SK-N-SH (cell line): Measurements from ENCODE around the gene EGFL8. TPM values are rescaled to one million over a fixed set of nuclear protein-coding genes. Genes with fewer than 3 reads are reported as not detected.
A peak's percentile ranks its signal among the peaks of the same experiment; 100 is the strongest.

ENCODE experiments used
- CTCF ChIA-PET: fragments of 300-600, 350-600 bp; formaldehyde crosslinking; extraction: SDS; loops from one replicate; lab custom pipeline; 2021; lab: Yijun Ruan, JAX
- POLR2A ChIA-PET: fragments of 350-600 bp; sonication (Branson Sonifier 250); formaldehyde crosslinking; extraction: SDS; loops from one replicate; lab custom pipeline; 2020; ENCODE audit warnings: antibody characterized with exemption, inconsistent platforms; lab: Yijun Ruan, JAX
- DNase-seq: peaks from one replicate; pipeline ENCODE4 v3.0.0; 2012
- H2AFZ ChIP-seq: fragments of 200-600 bp; sonication (generic); 2 replicates; pipeline ENCODE4 v1.8.1; 2016; ENCODE audit warnings: antibody characterized with exemption, mild to moderate bottlenecking, low read depth
- H3F3A ChIP-seq: fragments of 200-600 bp; sonication (generic); replicated peaks from 2 replicates; pipeline ENCODE3; 2016; ENCODE audit warnings: antibody characterized with exemption, mild to moderate bottlenecking; ENCODE audit not compliant: insufficient read depth
- H3K27ac ChIP-seq, 2 experiments: fragments of 200-500 bp in 1 of 2; fragments of 200-600 bp in 1 of 2; sonication (Bioruptor generic) in 1 of 2; sonication (generic), shearing (Covaris generic) in 1 of 2; 2 replicates each; pipeline versions ENCODE4 v1.5.1 to v1.6.1; 2014 to 2016; ENCODE audit warnings: low read depth in 2 of 2, inconsistent platforms in 1 of 2, low read length in 1 of 2, mild to moderate bottlenecking in 1 of 2, mixed read lengths in 1 of 2
- H3K27me3 ChIP-seq: fragments of 200-600 bp; sonication (generic), shearing (Covaris generic); 2 replicates; pipeline ENCODE4 v1.6.1; 2016; ENCODE audit warnings: mixed run types; ENCODE audit not compliant: insufficient read depth
- H3K36me3 ChIP-seq, 2 experiments: fragments of 200-500 bp in 1 of 2; fragments of 200-600 bp in 1 of 2; sonication (Bioruptor generic) in 1 of 2; sonication (generic) in 1 of 2; replicated peaks in 1 of 2; 2 replicates each; pipeline versions ENCODE3 to v1.5.1; 2014 to 2016; ENCODE audit warnings: low read length in 1 of 2, mild to moderate bottlenecking in 1 of 2; ENCODE audit not compliant: insufficient read depth in 2 of 2, control insufficient read depth in 1 of 2
- H3K4me1 ChIP-seq, 2 experiments: fragments of 200-500 bp in 1 of 2; fragments of 200-600 bp in 1 of 2; sonication (Bioruptor generic) in 1 of 2; sonication (generic), shearing (Covaris generic) in 1 of 2; 2 replicates each; pipeline versions ENCODE4 v1.5.1 to v1.6.1; 2014 to 2016; ENCODE audit warnings: low read depth in 1 of 2, low read length in 1 of 2, mixed run types in 1 of 2; ENCODE audit not compliant: insufficient read depth in 2 of 2, control insufficient read depth in 1 of 2
- H3K4me2 ChIP-seq: fragments of 200-600 bp; sonication (generic), shearing (Covaris generic); 2 replicates; pipeline ENCODE4 v1.6.1; 2017; ENCODE audit warnings: mixed run types
- H3K4me3 ChIP-seq, 2 experiments: fragments of 200-500 bp in 1 of 2; fragments of 200-600 bp in 1 of 2; sonication (Bioruptor generic) in 1 of 2; sonication (generic), shearing (Covaris generic) in 1 of 2; 2 replicates each; pipeline versions ENCODE4 v1.5.1 to v1.8.1; 2014 to 2016; ENCODE audit warnings: low read depth in 2 of 2, inconsistent platforms in 1 of 2, low read length in 1 of 2, mild to moderate bottlenecking in 1 of 2, mixed read lengths in 1 of 2, moderate library complexity in 1 of 2
- H3K79me2 ChIP-seq: fragments of 200-600 bp; sonication (generic); 2 replicates; pipeline ENCODE4 v1.8.1; 2017; ENCODE audit warnings: mild to moderate bottlenecking; ENCODE audit not compliant: insufficient read depth
- H3K9ac ChIP-seq: fragments of 200-600 bp; sonication (generic); 2 replicates; pipeline ENCODE4 v1.6.1; 2017; ENCODE audit warnings: mixed run types
- H3K9me2 ChIP-seq: fragments of 200-600 bp; sonication (generic); 2 replicates; pipeline ENCODE4 v1.6.1; 2017; ENCODE audit warnings: mixed run types
- H3K9me3 ChIP-seq: fragments of 200-600 bp; sonication (generic); 2 replicates; pipeline ENCODE4 v1.6.1; 2017; ENCODE audit warnings: mixed run types, mild to moderate bottlenecking, moderate library complexity
- H4K20me1 ChIP-seq: fragments of 200-600 bp; sonication (generic); 2 replicates; pipeline ENCODE4 v1.6.1; 2017; ENCODE audit warnings: mild to moderate bottlenecking, mixed run types; ENCODE audit not compliant: insufficient read depth
- EP300 ChIP-seq, 2 experiments: IDR thresholded peaks; 2 replicates each; pipeline versions ENCODE4 v1.4.0 to v1.6.1; 2012; ENCODE audit warnings: borderline replicate concordance in 1 of 2, low read depth in 1 of 2, low read length in 1 of 2
- FOSL2 ChIP-seq: IDR thresholded peaks from 2 replicates; pipeline ENCODE4 v1.4.0; 2012; ENCODE audit warnings: low read depth, mild to moderate bottlenecking, moderate library complexity, borderline replicate concordance
- GATA2 ChIP-seq: sonication (generic); formaldehyde crosslinking; IDR thresholded peaks from 2 replicates; pipeline ENCODE4 v1.5.0; 2020; ENCODE audit warnings: mild to moderate bottlenecking, missing genetic modification reagents
- JUND ChIP-seq: IDR thresholded peaks from 2 replicates; pipeline ENCODE4 v1.4.0; 2012
- MAX ChIP-seq: IDR thresholded peaks from 2 replicates; pipeline ENCODE4 v1.4.0; 2012; ENCODE audit warnings: low read depth
- MEF2A ChIP-seq: IDR thresholded peaks from 2 replicates; pipeline ENCODE4 v1.4.0; 2012; ENCODE audit warnings: low read depth, borderline replicate concordance
- NFIC ChIP-seq: IDR thresholded peaks from 2 replicates; pipeline ENCODE4 v1.4.0; 2012; ENCODE audit warnings: borderline replicate concordance
- PBX3 ChIP-seq: IDR thresholded peaks from 2 replicates; pipeline ENCODE4; 2012
- RXRA ChIP-seq: IDR thresholded peaks from 2 replicates; pipeline ENCODE4 v1.4.0; 2012; ENCODE audit warnings: low read depth, mild to moderate bottlenecking, borderline replicate concordance
- SIN3A ChIP-seq: IDR thresholded peaks from 2 replicates; pipeline ENCODE4 v1.6.1; 2012; ENCODE audit warnings: low read depth, mild to moderate bottlenecking, low read length, moderate library complexity, borderline replicate concordance
- TAF1 ChIP-seq: IDR thresholded peaks from 2 replicates; pipeline ENCODE4 v1.6.1; 2012; ENCODE audit warnings: low read depth, mild to moderate bottlenecking, low read length, moderate library complexity, borderline replicate concordance
- TCF12 ChIP-seq: IDR thresholded peaks from 2 replicates; pipeline ENCODE4 v1.4.0; 2012
- TEAD4 ChIP-seq: IDR thresholded peaks from 2 replicates; pipeline ENCODE4 v1.4.0; 2012; ENCODE audit warnings: mild to moderate bottlenecking, borderline replicate concordance; ENCODE audit not compliant: insufficient read depth
- WGBS: methylation state at CpG from one replicate; pipeline ENCODE4 v1.1.6; 2017; ENCODE audit warnings: low lambda C conversion rate; 5-methylcytosine and 5-hydroxymethylcytosine counted together
- polyA plus RNA-seq, 3 experiments: library from polyadenylated mRNA; depleted of rRNA; stranded (reverse); fragments of >200 nt; gene quantifications; 2 replicates each; pipeline ENCODE4 v1.2.3, GENCODE V29; 2012
- TF ChIP-seq, protein P1 (sequence below): IDR thresholded peaks from 2 replicates; pipeline ENCODE4 v1.4.0; 2012; ENCODE audit warnings: low read depth, borderline replicate concordance
- TF ChIP-seq, protein P2 (sequence below): fragments of 150-350 bp; IDR thresholded peaks from 2 replicates; pipeline ENCODE4 v1.6.1; 2017; ENCODE audit warnings: antibody characterized with exemption, low read length, low read depth, borderline replicate concordance

Gene EGFL8
- polyA plus RNA-seq, 1 of the 3 experiments (the other 2 are of a cell fraction): 7.7 TPM

DNA sequence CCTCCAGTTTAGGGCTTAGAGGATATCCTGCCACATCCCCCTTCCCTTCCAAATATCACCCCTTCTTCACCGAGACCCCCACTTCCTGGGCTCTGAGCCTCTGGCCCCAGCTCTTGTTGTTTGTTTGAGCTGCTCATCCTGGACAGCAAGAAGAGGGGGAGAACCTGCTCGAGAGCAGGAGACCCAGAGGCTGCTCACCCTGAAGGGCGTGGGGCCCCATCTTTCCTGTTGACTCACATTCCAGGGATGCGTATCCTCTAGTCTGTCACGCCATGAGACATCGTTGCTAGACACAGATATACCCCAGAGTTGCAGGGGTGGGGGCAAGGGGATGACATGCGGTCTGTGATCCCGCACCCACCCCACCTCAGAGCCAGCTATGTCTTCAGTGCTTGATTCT is 49.6 kb upstream of the EGFL8 start:
- no peak for DNase-seq
- ChIA-PET CTCF (interaction anchor here (1.0 to 1.1 kb wide), 2 partner anchors 40 to 1004 kb away, joined by 3 read pairs; no protein-coding TSS in a partner anchor), POLR2A (interaction anchor here (0.6 kb wide), 1 partner anchor 148 kb away, joined by 3 read pairs; no protein-coding TSS in a partner anchor)
- peaks cover 42% of the 10 kb centered on the region for H3F3A ChIP-seq
- no peaks in the 10 kb centered on the region for H3K9me3 ChIP-seq
- WGBS: 35% methylated on average over 8 of the region's 8 CpGs
- peak overlapping the region in 1 of 2 experiments; percentile 83; a peak in 3 of 4 replicates for H3K27ac ChIP-seq
- TF ChIP-seq JUND (no peak; the same call in 1 of the 2 replicates), EP300 (IDR thresholded peaks at IDR 0.05; ENCODE audit: borderline replicate concordance in 1 of 2, low read depth in 1 of 2, low read length in 1 of 2) (0 out of 4 replicates have a peak, but pooled peaks of 1 of the 2 experiments have one; percentile 8), MAX (peak; percentile 56; the same call in 1 of the 2 replicates), FOSL2 (peak; percentile 50; the same call in 1 of the 2 replicates), NFIC (no peak), SIN3A (peak; percentile 48; the same call in 1 of the 2 replicates), PBX3 (peak; percentile 61; the same call in 1 of the 2 replicates), TCF12 (peak; percentile 55; the same call in 1 of the 2 replicates), TEAD4 (no peak)
- TF ChIP-seq, protein P1, sequence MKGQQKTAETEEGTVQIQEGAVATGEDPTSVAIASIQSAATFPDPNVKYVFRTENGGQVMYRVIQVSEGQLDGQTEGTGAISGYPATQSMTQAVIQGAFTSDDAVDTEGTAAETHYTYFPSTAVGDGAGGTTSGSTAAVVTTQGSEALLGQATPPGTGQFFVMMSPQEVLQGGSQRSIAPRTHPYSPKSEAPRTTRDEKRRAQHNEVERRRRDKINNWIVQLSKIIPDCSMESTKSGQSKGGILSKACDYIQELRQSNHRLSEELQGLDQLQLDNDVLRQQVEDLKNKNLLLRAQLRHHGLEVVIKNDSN: no peak
- no peaks in the 10 kb centered on the region for H3K27me3 ChIP-seq
- H3K4me1 ChIP-seq: peaks cover 3 to 9% of the 10 kb centered on the region in 2 experiments; a peak in 1 of 4 replicates
- H3K36me3 ChIP-seq: peaks cover 8 to 21% of the 10 kb centered on the region in 2 experiments
- no peaks in the 10 kb centered on the region for H3K79me2 ChIP-seq
- peak overlapping the region; percentile 55; the same call in 1 of the 2 replicates for H3K9ac ChIP-seq
- H3K9me2 ChIP-seq: no peaks in the 10 kb centered on the region
- H4K20me1 ChIP-seq: no peaks in the 10 kb centered on the region
- peak overlapping the region; percentile 44; the same call in 1 of the 2 replicates for H3K4me2 ChIP-seq
- H2AFZ ChIP-seq: no peak overlapping the region
- no peak overlapping the region for H3K4me3 ChIP-seq

DNA sequence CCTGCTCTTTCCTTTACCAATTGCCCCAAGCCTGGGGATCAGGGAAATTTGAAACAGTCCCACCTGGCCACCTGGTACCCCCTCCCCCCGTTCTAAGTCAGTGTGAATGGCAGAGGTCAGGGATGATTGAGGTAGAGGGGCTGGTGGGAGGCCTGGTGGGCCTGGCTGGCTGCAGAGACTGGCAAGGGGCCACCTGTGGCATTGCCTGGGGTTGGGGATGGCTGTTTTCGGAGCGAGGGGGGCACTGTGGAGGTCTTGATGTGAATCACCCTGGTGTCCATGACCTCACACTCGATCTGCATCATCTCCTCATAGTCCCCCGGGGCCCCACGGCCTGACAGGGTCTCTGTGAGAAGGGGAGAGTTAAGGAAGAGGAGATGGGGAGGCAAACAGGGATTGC is 48.8 kb upstream of the EGFL8 start:
- DNase-seq: no peak
- Histone ChIP-seq H3F3A (peaks cover 45% of the 10 kb centered on the region), H3K4me1 (peaks cover 3 to 9% of the 10 kb centered on the region in 2 experiments; a peak in 1 of 4 replicates), H3K79me2 (no peaks in the 10 kb centered on the region), H3K9me3 (no peaks in the 10 kb centered on the region), H3K27ac (peak overlapping the region in 1 of 2 experiments; percentile 83; a peak in 2 of 4 replicates), H3K4me2 (no peak overlapping the region), H4K20me1 (no peaks in the 10 kb centered on the region), H3K27me3 (no peaks in the 10 kb centered on the region), H2AFZ (no peak overlapping the region), H3K9ac (no peak overlapping the region; the same call in 1 of the 2 replicates), H3K36me3 (peaks cover 12 to 22% of the 10 kb centered on the region in 2 experiments), H3K9me2 (no peaks in the 10 kb centered on the region), H3K4me3 (no peak overlapping the region)
- TF ChIP-seq, protein P1: no peak
- TF ChIP-seq MEF2A (no peak), JUND (no peak), FOSL2 (no peak), GATA2 (no peak), RXRA (no peak), EP300 (IDR thresholded peaks at IDR 0.05; ENCODE audit: borderline replicate concordance in 1 of 2, low read depth in 1 of 2, low read length in 1 of 2) (no peak), PBX3 (no peak), TAF1 (no peak)
- TF ChIP-seq, protein P2, sequence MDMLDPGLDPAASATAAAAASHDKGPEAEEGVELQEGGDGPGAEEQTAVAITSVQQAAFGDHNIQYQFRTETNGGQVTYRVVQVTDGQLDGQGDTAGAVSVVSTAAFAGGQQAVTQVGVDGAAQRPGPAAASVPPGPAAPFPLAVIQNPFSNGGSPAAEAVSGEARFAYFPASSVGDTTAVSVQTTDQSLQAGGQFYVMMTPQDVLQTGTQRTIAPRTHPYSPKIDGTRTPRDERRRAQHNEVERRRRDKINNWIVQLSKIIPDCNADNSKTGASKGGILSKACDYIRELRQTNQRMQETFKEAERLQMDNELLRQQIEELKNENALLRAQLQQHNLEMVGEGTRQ: no peak
- 92% methylated on average over 6 of the region's 6 CpGs for WGBS
- POLR2A ChIA-PET: no interaction called here
- CTCF ChIA-PET: interaction anchor here (0.6 to 4.1 kb wide), 3 partner anchors 14 to 894 kb away, joined by 3 to 43 read pairs (median 5); partner anchors contain the start of genes ATF6B and FKBPL
